ENCODE results near the gene CFAP119.
"Not testable (repeated sequence)": the region's sequence is repeated elsewhere in the genome, so short reads cannot be mapped to it uniquely, and the experiment has no call there.

Gene CFAP119

GRCh38 chr16:30761928-30762902 is at the start of gene CFAP119, which contains the start of gene RNF40:
TSS of gene CFAP119 (minus strand) at chr16:30762062. CDS start at chr16:30761748, 314 bp downstream.
TSS of gene RNF40 (plus strand) at chr16:30762322. CDS start at chr16:30762546, 224 bp downstream.
- DNase-seq (ENCODE audit: low read depth) = peak; percentile 90

GRCh38 chr16:30809675-30810074 is 47.8 kb upstream of the CFAP119 start:
- DNase-seq (ENCODE audit: low read depth) = not testable (repeated sequence)

- not testable (repeated sequence) for DNase-seq (ENCODE audit: low read depth)
These were observed 47.1 kb upstream of the CFAP119 start for GRCh38 chr16:30808890-30809426.

GRCh38 chr16:30808146-30808545 is 46.3 kb upstream of the CFAP119 start:
- DNase-seq (ENCODE audit: low read depth) = no peak

GRCh38 chr16:30805370-30806169 is 43.7 kb upstream of the CFAP119 start:
- DNase-seq (ENCODE audit: low read depth) = peak; percentile 48

- DNase-seq (ENCODE audit: low read depth) = no peak
These were observed 43.2 kb upstream of the CFAP119 start for GRCh38 chr16:30805056-30805369.

- DNase-seq (ENCODE audit: low read depth) = no peak
These were observed 41.1 kb upstream of the CFAP119 start for GRCh38 chr16:30802936-30803335.

- DNase-seq (ENCODE audit: low read depth) = no peak
These were observed 35.9 kb upstream of the CFAP119 start for GRCh38 chr16:30797670-30798309.

- DNase-seq (ENCODE audit: low read depth) = no peak
These were observed 32.8 kb upstream of the CFAP119 start for GRCh38 chr16:30794634-30795033.

- no peak for DNase-seq (ENCODE audit: low read depth)
These were observed 31.7 kb upstream of the CFAP119 start for GRCh38 chr16:30793508-30794069.

- DNase-seq (ENCODE audit: low read depth) = no peak
These were observed 25.9 kb upstream of the CFAP119 start for GRCh38 chr16:30787613-30788378.

GRCh38 chr16:30786936-30787612 is 25.2 kb upstream of the CFAP119 start, which contains the start of gene ZNF629:
TSS of gene ZNF629 (minus strand) at chr16:30787205. CDS start at chr16:30784482, 2,723 bp downstream.
- DNase-seq (ENCODE audit: low read depth) = no peak

GRCh38 chr16:30786115-30786935 is 24.5 kb upstream of the CFAP119 start:
- no peak for DNase-seq (ENCODE audit: low read depth)

- no peak for DNase-seq (ENCODE audit: low read depth)
These were observed 23.6 kb upstream of the CFAP119 start for GRCh38 chr16:30785126-30786106.

- no peak for DNase-seq (ENCODE audit: low read depth)
These were observed 22.4 kb upstream of the CFAP119 start for GRCh38 chr16:30784215-30784614.

GRCh38 chr16:30783280-30784109 is 21.6 kb upstream of the CFAP119 start:
- no peak for DNase-seq (ENCODE audit: low read depth)

Data from activated T-cell treated with anti-CD3 and anti-CD28 coated beads for 48 hours (primary cell).